NAMALWA (cell line): ENCODE results near the gene TPM1.

Experiments used
- DNase-seq: peaks from one replicate; pipeline ENCODE4 v3.0.0-alpha.2; 2015; ENCODE audit warnings: low spot score

The TPM1 gene

GRCh38 chr15:63041402-63041973 is 1.1 kb upstream of the TPM1 start:
- DNase-seq, result no peak

- DNase-seq, result no peak
Measured at GRCh38 chr15:63042877-63043334, 359 bp downstream of the TPM1 start.

- DNase-seq, result peak; percentile 7
Measured at GRCh38 chr15:63043335-63044076, 959 bp downstream of the TPM1 start.

- no peak for DNase-seq
Measured at GRCh38 chr15:63044077-63044644, 1.6 kb downstream of the TPM1 start.

GRCh38 chr15:63044645-63045464 is 2.3 kb downstream of the TPM1 start:
- DNase-seq, result no peak

- no peak for DNase-seq
Measured at GRCh38 chr15:63045465-63045840, 2.9 kb downstream of the TPM1 start.

- no peak for DNase-seq
Measured at GRCh38 chr15:63045879-63046278, 3.3 kb downstream of the TPM1 start.

- DNase-seq, result peak; percentile 4
Measured at GRCh38 chr15:63046917-63047760, 4.6 kb downstream of the TPM1 start.

GRCh38 chr15:63047792-63048114 is 5.2 kb downstream of the TPM1 start:
- no peak for DNase-seq

- peak; percentile 87 for DNase-seq
Measured at GRCh38 chr15:63048115-63048775, 5.7 kb downstream of the TPM1 start.

- DNase-seq, result peak; percentile 26
Measured at GRCh38 chr15:63048776-63049665, 6.5 kb downstream of the TPM1 start.

- no peak for DNase-seq
Measured at GRCh38 chr15:63049783-63050371, 7.3 kb downstream of the TPM1 start.

GRCh38 chr15:63050731-63051155 is 8.2 kb downstream of the TPM1 start:
- DNase-seq, result no peak

- no peak for DNase-seq
Measured at GRCh38 chr15:63051156-63052066, 8.9 kb downstream of the TPM1 start.

GRCh38 chr15:63052077-63052841 is 9.7 kb downstream of the TPM1 start:
- DNase-seq, result no peak

GRCh38 chr15:63052961-63053698 is 10.6 kb downstream of the TPM1 start:
- DNase-seq, result no peak

GRCh38 chr15:63054281-63054683 is 11.7 kb downstream of the TPM1 start:
- no peak for DNase-seq
